ENCODE data around the gene UNC79. TPM values are rescaled to one million over a fixed set of nuclear protein-coding genes. Genes with fewer than 3 reads are reported as not detected.

UNC79 gene
- total RNA-seq, 1 donor from 2014 or later = 0.25 TPM

DNA sequence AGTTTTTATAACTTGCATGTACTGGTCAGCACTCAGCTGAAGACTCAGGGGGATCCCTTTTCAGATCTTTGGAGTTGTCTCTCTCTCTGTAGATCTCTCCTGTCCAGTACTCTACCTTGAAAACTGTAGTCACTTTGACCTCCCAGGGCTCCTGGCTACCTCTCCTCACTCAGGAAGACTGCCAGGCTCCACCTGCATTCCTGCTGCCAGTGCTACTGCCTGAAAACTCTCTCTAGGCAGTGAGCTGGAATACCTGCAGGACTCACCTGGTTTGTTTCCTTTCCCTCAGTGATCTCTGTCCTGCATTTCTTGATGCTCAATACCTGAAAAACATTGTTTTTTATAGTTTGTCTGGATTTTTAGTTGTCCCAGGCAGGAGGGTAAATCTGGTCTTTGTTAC is 270.2 kb downstream of the UNC79 start:
- Histone ChIP-seq H3K4me3 (no peak overlapping the region), H3K4me1 (no peaks in the 10 kb centered on the region), H3K27me3 (ENCODE audit: low read depth) (peaks cover 21% of the 10 kb centered on the region), H3K9me3 (replicated peaks) (peaks cover 36% of the 10 kb centered on the region), H3K36me3 (no peaks in the 10 kb centered on the region), H3K27ac (replicated peaks) (no peak overlapping the region)
- DNase-seq = no peak
- TF ChIP-seq, protein P1, sequence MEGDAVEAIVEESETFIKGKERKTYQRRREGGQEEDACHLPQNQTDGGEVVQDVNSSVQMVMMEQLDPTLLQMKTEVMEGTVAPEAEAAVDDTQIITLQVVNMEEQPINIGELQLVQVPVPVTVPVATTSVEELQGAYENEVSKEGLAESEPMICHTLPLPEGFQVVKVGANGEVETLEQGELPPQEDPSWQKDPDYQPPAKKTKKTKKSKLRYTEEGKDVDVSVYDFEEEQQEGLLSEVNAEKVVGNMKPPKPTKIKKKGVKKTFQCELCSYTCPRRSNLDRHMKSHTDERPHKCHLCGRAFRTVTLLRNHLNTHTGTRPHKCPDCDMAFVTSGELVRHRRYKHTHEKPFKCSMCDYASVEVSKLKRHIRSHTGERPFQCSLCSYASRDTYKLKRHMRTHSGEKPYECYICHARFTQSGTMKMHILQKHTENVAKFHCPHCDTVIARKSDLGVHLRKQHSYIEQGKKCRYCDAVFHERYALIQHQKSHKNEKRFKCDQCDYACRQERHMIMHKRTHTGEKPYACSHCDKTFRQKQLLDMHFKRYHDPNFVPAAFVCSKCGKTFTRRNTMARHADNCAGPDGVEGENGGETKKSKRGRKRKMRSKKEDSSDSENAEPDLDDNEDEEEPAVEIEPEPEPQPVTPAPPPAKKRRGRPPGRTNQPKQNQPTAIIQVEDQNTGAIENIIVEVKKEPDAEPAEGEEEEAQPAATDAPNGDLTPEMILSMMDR (IDR thresholded peaks at IDR 0.05; ENCODE audit: borderline replicate concordance) = no peak
- intact Hi-C loops (cut with micrococcal nuclease) = no loop called here

GRCh38 chr14:93701562-93701961 is 270.8 kb downstream of the UNC79 start:
- peaks cover 21% of the 10 kb centered on the region for H3K27me3 ChIP-seq (ENCODE audit: low read depth)
- intact Hi-C loops (cut with micrococcal nuclease) = no loop called here
- H3K4me3 ChIP-seq = no peak overlapping the region
- TF ChIP-seq, protein P1 (IDR thresholded peaks at IDR 0.05; ENCODE audit: borderline replicate concordance) = no peak
- DNase-seq = no peak
- no peaks in the 10 kb centered on the region for H3K4me1 ChIP-seq
- H3K36me3 ChIP-seq = no peaks in the 10 kb centered on the region
- H3K9me3 ChIP-seq (replicated peaks) = peaks cover 36% of the 10 kb centered on the region
- no peak overlapping the region for H3K27ac ChIP-seq (replicated peaks)

GRCh38 chr14:93702946-93703345 is 272.2 kb downstream of the UNC79 start:
- peaks cover 31% of the 10 kb centered on the region for H3K9me3 ChIP-seq (replicated peaks)
- H3K36me3 ChIP-seq = no peaks in the 10 kb centered on the region
- no peak for DNase-seq
- H3K27ac ChIP-seq (replicated peaks) = no peak overlapping the region
- TF ChIP-seq, protein P1 (IDR thresholded peaks at IDR 0.05; ENCODE audit: borderline replicate concordance) = no peak
- intact Hi-C loops (cut with micrococcal nuclease) = no loop called here
- no peak overlapping the region for H3K4me3 ChIP-seq
- H3K27me3 ChIP-seq (ENCODE audit: low read depth) = peaks cover 21% of the 10 kb centered on the region
- H3K4me1 ChIP-seq = no peaks in the 10 kb centered on the region

DNA sequence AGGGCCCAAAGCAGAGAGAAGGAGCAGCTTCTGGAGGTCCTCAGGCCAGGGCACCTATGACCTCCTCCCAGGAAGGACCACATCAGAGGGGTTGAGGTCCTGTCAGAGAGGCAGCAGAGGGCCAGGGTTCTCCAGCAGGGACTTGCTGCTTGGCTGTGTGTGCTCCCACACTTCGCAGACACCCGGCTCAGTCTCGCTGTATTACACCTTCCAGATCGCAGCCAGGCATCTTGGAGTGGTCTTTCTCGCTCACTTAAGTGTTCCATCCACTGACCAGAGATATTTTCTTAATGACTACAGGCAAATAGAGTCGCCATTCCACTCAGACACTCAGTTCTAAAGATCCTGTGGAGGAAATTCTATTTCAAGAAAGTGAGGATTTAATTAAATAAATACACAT is 273.2 kb downstream of the UNC79 start:
- H3K36me3 ChIP-seq = no peaks in the 10 kb centered on the region
- intact Hi-C loops (cut with micrococcal nuclease) = no loop called here
- H3K4me1 ChIP-seq = peaks cover 6% of the 10 kb centered on the region
- DNase-seq = no peak
- peaks cover 21% of the 10 kb centered on the region for H3K9me3 ChIP-seq (replicated peaks)
- TF ChIP-seq, protein P1 (IDR thresholded peaks at IDR 0.05; ENCODE audit: borderline replicate concordance) = no peak
- no peak overlapping the region for H3K4me3 ChIP-seq
- no peak overlapping the region for H3K27ac ChIP-seq (replicated peaks)
- peaks cover 21% of the 10 kb centered on the region for H3K27me3 ChIP-seq (ENCODE audit: low read depth)

DNA sequence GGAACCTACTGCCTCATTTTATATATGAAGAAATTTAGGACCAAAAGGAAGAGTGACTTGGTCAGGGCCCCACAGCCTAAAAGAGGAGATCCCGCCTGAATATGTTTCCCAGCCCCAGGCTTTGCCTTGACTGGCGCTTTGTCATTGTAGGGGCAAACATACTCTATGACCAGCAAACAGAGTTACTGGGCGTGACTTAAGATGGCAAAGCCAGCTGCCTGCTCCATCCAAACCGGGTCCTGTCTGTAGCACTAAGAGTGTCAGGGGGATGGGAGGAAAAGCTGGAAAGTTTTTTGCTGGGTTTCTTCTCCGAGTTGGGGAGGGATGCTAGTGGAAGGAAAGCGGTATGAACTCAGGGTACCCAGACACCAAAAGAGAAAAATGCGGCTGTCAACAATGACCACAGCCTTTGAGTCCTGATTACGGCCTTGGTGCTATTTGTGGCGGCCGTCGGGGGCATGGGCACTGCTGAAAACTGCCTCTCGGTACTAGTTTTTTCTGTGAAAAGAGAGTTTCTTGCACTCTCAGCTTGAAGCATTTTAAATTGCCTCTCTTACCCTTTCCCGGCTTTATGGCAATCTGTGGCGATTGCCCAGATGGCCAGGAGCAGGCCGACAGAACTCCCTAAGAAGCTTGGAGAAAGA is 274.9 kb downstream of the UNC79 start:
- Histone ChIP-seq H3K4me3 (no peak overlapping the region), H3K36me3 (no peaks in the 10 kb centered on the region), H3K27me3 (ENCODE audit: low read depth) (peaks cover 21% of the 10 kb centered on the region), H3K27ac (replicated peaks) (no peak overlapping the region), H3K4me1 (peaks cover 6% of the 10 kb centered on the region), H3K9me3 (replicated peaks) (peaks cover 4% of the 10 kb centered on the region)
- intact Hi-C loops (cut with micrococcal nuclease) = no loop called here
- DNase-seq = no peak
- TF ChIP-seq, protein P1 (IDR thresholded peaks at IDR 0.05; ENCODE audit: borderline replicate concordance) = no peak

Measured in left ventricle myocardium inferior (tissue), 1 donor.